ENCODE data around the gene DNAH17. TPM values are rescaled to one million over a fixed set of nuclear protein-coding genes. Genes with fewer than 3 reads are reported as not detected.

Gene DNAH17
- total RNA-seq, 1 donor from 2014 or later: 0.54 TPM

DNA sequence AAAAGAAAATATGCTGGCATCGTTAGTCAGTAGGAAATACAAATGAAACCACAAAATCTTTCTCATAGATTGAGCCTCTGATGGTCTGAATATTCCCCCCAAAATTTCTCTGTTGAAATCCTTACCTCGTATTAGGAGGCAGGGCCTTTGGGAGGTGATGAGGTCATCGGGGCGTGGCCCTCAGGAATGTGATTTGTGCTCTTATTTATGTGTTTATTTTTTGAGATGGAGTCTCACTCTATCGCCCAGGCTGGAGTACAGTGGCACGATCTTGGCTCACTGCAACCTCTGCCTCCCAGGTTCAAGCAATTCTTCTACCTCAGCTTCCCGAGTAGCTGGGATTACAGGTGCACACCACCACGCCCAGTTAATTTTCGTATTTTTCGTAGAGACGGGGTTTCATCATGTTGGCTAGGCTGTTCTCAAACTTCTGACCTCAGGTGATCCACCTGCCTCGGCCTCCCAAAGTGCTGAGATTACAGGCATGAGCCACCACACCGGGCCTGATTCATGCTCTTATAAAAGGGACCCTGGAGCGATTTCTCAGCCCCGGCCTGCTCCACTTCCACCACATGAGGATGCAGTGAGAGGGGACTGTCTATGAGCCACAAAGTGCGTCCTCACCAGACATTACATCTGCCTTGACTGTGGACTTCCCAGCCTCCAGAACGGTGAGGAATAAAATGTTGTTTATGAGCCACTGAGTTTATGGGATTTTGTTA lies 53.1 kb downstream of the DNAH17 start:
- Mint-ChIP-seq H3K27me3 (ENCODE audit: unreplicated experiment) (no peaks in the 10 kb centered on the region), H3K4me1 (ENCODE audit: unreplicated experiment) (peaks cover 2% of the 10 kb centered on the region), H3K36me3 (ENCODE audit: unreplicated experiment) (no peaks in the 10 kb centered on the region), H3K27ac (ENCODE audit: unreplicated experiment) (no peak overlapping the region), H3K4me3 (ENCODE audit: unreplicated experiment) (no peak overlapping the region), H3K9me3 (ENCODE audit: unreplicated experiment) (no peaks in the 10 kb centered on the region)
- TF ChIP-seq, protein P1, sequence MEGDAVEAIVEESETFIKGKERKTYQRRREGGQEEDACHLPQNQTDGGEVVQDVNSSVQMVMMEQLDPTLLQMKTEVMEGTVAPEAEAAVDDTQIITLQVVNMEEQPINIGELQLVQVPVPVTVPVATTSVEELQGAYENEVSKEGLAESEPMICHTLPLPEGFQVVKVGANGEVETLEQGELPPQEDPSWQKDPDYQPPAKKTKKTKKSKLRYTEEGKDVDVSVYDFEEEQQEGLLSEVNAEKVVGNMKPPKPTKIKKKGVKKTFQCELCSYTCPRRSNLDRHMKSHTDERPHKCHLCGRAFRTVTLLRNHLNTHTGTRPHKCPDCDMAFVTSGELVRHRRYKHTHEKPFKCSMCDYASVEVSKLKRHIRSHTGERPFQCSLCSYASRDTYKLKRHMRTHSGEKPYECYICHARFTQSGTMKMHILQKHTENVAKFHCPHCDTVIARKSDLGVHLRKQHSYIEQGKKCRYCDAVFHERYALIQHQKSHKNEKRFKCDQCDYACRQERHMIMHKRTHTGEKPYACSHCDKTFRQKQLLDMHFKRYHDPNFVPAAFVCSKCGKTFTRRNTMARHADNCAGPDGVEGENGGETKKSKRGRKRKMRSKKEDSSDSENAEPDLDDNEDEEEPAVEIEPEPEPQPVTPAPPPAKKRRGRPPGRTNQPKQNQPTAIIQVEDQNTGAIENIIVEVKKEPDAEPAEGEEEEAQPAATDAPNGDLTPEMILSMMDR (IDR thresholded peaks at IDR 0.05): no peak
- DNase-seq (ENCODE audit: extremely low spot score, unreplicated experiment): no peak

- TF ChIP-seq, protein P1 (IDR thresholded peaks at IDR 0.05): no peak
- DNase-seq (ENCODE audit: extremely low spot score, unreplicated experiment): no peak
- H3K4me3 Mint-ChIP-seq (ENCODE audit: unreplicated experiment): no peak overlapping the region
- H3K27me3 Mint-ChIP-seq (ENCODE audit: unreplicated experiment): no peaks in the 10 kb centered on the region
- no peaks in the 10 kb centered on the region for H3K9me3 Mint-ChIP-seq (ENCODE audit: unreplicated experiment)
- no peaks in the 10 kb centered on the region for H3K36me3 Mint-ChIP-seq (ENCODE audit: unreplicated experiment)
- no peak overlapping the region for H3K27ac Mint-ChIP-seq (ENCODE audit: unreplicated experiment)
- H3K4me1 Mint-ChIP-seq (ENCODE audit: unreplicated experiment): peaks cover 4% of the 10 kb centered on the region
Measured at GRCh38 chr17:78522031-78522809, 55.0 kb downstream of the DNAH17 start.

- H3K27ac Mint-ChIP-seq (ENCODE audit: unreplicated experiment): no peak overlapping the region
- peaks cover 4% of the 10 kb centered on the region for H3K4me1 Mint-ChIP-seq (ENCODE audit: unreplicated experiment)
- H3K9me3 Mint-ChIP-seq (ENCODE audit: unreplicated experiment): no peaks in the 10 kb centered on the region
- no peaks in the 10 kb centered on the region for H3K27me3 Mint-ChIP-seq (ENCODE audit: unreplicated experiment)
- TF ChIP-seq, protein P1 (IDR thresholded peaks at IDR 0.05): no peak
- no peak overlapping the region for H3K4me3 Mint-ChIP-seq (ENCODE audit: unreplicated experiment)
- H3K36me3 Mint-ChIP-seq (ENCODE audit: unreplicated experiment): peaks cover 2% of the 10 kb centered on the region
- no peak for DNase-seq (ENCODE audit: extremely low spot score, unreplicated experiment)
Measured at GRCh38 chr17:78517421-78517820, 59.8 kb downstream of the DNAH17 start.

DNA sequence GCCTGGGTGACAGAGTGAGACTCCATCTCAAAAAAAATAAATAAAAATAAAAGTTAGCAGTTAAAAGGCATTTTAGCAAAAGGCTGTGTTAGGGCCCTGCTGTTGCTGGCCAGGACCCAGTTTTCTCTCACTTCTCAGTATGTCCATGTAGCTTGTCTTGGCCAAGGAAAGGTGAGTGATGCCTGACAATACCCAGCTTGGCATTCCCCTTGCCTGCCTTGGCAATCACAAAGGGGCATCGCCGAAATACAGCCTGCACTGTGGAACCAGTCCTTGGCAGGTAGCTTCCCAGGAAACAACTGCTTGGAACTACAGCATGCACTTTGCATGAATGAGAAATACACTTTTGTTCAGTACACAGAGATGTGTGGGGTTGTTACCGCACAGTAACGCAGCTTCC lies 61.7 kb downstream of the DNAH17 start:
- H3K9me3 Mint-ChIP-seq (ENCODE audit: unreplicated experiment): no peaks in the 10 kb centered on the region
- DNase-seq (ENCODE audit: extremely low spot score, unreplicated experiment): no peak
- H3K27me3 Mint-ChIP-seq (ENCODE audit: unreplicated experiment): no peaks in the 10 kb centered on the region
- peaks cover 4% of the 10 kb centered on the region for H3K4me1 Mint-ChIP-seq (ENCODE audit: unreplicated experiment)
- no peak overlapping the region for H3K27ac Mint-ChIP-seq (ENCODE audit: unreplicated experiment)
- TF ChIP-seq, protein P1 (IDR thresholded peaks at IDR 0.05): no peak
- no peak overlapping the region for H3K4me3 Mint-ChIP-seq (ENCODE audit: unreplicated experiment)
- peaks cover 2% of the 10 kb centered on the region for H3K36me3 Mint-ChIP-seq (ENCODE audit: unreplicated experiment)

DNA sequence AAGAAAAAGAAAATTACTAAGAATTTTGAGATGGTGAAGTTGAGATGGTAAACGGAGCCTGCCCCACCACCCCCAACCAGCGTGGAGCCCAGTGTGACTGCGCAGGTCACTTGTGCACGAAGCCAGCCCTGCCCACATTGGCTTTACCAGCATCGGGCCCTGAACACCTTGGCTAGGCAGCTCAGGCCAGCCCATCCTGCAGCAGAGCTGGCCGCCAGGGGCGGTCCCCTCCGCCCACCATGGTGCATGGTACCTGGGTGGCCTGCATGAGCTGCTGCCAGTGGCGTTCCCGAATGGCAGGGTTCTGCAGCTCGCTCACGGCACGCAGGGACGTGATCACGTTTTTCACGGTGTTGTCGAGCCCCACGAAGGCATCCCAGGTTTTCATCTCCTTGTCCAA lies 62.7 kb downstream of the DNAH17 start:
- peaks cover 3% of the 10 kb centered on the region for H3K4me1 Mint-ChIP-seq (ENCODE audit: unreplicated experiment)
- no peaks in the 10 kb centered on the region for H3K27me3 Mint-ChIP-seq (ENCODE audit: unreplicated experiment)
- TF ChIP-seq, protein P1 (IDR thresholded peaks at IDR 0.05): no peak
- peaks cover 2% of the 10 kb centered on the region for H3K36me3 Mint-ChIP-seq (ENCODE audit: unreplicated experiment)
- no peak for DNase-seq (ENCODE audit: extremely low spot score, unreplicated experiment)
- no peak overlapping the region for H3K4me3 Mint-ChIP-seq (ENCODE audit: unreplicated experiment)
- H3K27ac Mint-ChIP-seq (ENCODE audit: unreplicated experiment): no peak overlapping the region
- H3K9me3 Mint-ChIP-seq (ENCODE audit: unreplicated experiment): no peaks in the 10 kb centered on the region

Measured in osteocyte (in vitro differentiated cells).